ENCODE results near the gene CCDC66.

Gene CCDC66

GRCh38 chr3:56621681-56622080 is 64.7 kb downstream of the CCDC66 start:
- no peak for DNase-seq (ENCODE audit: low read depth in 2 of 2)

- DNase-seq (ENCODE audit: low read depth in 2 of 2) = no peak
Observed at GRCh38 chr3:56622381-56622780, 65.4 kb downstream of the CCDC66 start.

- no peak for DNase-seq (ENCODE audit: low read depth in 2 of 2)
Observed at GRCh38 chr3:56624725-56625124, 67.8 kb downstream of the CCDC66 start.

GRCh38 chr3:56629047-56629446 is 72.1 kb downstream of the CCDC66 start:
- DNase-seq (ENCODE audit: low read depth in 2 of 2) = no peak

GRCh38 chr3:56629451-56629850 is 72.5 kb downstream of the CCDC66 start:
- no peak for DNase-seq (ENCODE audit: low read depth in 2 of 2)

GRCh38 chr3:56630966-56631365 is 74.0 kb downstream of the CCDC66 start:
- no peak for DNase-seq (ENCODE audit: low read depth in 2 of 2)

GRCh38 chr3:56633181-56633580 is 76.2 kb downstream of the CCDC66 start:
- no peak for DNase-seq (ENCODE audit: low read depth in 2 of 2)

GRCh38 chr3:56633602-56634535 is 76.9 kb downstream of the CCDC66 start:
- DNase-seq (ENCODE audit: low read depth in 2 of 2) = no peak

GRCh38 chr3:56645407-56645806 is 88.4 kb downstream of the CCDC66 start:
- no peak for DNase-seq (ENCODE audit: low read depth in 2 of 2)

GRCh38 chr3:56654460-56654859 is 97.5 kb downstream of the CCDC66 start:
- DNase-seq (ENCODE audit: low read depth in 2 of 2) = no peak

GRCh38 chr3:56655709-56656108 is 98.7 kb downstream of the CCDC66 start:
- DNase-seq (ENCODE audit: low read depth in 2 of 2) = no peak

GRCh38 chr3:56664823-56665222 is 107.8 kb downstream of the CCDC66 start:
- DNase-seq (ENCODE audit: low read depth in 2 of 2) = no peak

- no peak for DNase-seq (ENCODE audit: low read depth in 2 of 2)
Observed at GRCh38 chr3:56667973-56668579, 111.1 kb downstream of the CCDC66 start.
